ENCODE measurements around the gene SLC35G4.

SLC35G4 gene

DNA sequence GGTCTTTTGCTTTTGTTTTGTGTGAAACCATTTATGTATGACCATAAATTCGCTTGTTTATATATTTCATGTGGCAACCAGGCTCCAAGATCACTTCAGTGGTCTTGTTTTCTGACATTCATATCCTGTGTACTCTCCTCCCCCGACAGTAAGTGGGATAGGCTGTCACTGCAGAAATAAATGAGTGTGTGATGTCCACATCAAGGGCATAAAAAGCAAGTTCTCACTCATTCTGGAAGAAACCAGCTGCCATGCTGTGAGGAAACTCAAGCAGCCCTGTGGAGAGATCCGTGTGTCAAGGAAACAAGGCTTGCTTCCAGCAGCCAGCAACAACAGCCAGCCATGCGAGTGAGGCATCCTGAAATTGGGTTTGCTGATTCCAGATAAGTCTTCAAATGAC is 40.4 kb downstream of the SLC35G4 start:
- no peak for DNase-seq
- TF ChIP-seq, protein P1, sequence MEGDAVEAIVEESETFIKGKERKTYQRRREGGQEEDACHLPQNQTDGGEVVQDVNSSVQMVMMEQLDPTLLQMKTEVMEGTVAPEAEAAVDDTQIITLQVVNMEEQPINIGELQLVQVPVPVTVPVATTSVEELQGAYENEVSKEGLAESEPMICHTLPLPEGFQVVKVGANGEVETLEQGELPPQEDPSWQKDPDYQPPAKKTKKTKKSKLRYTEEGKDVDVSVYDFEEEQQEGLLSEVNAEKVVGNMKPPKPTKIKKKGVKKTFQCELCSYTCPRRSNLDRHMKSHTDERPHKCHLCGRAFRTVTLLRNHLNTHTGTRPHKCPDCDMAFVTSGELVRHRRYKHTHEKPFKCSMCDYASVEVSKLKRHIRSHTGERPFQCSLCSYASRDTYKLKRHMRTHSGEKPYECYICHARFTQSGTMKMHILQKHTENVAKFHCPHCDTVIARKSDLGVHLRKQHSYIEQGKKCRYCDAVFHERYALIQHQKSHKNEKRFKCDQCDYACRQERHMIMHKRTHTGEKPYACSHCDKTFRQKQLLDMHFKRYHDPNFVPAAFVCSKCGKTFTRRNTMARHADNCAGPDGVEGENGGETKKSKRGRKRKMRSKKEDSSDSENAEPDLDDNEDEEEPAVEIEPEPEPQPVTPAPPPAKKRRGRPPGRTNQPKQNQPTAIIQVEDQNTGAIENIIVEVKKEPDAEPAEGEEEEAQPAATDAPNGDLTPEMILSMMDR (IDR thresholded peaks at IDR 0.05) = no peak
- intact Hi-C loops (cut with DNase I; ENCODE audit: low total_unique reads) = no loop called here

DNA sequence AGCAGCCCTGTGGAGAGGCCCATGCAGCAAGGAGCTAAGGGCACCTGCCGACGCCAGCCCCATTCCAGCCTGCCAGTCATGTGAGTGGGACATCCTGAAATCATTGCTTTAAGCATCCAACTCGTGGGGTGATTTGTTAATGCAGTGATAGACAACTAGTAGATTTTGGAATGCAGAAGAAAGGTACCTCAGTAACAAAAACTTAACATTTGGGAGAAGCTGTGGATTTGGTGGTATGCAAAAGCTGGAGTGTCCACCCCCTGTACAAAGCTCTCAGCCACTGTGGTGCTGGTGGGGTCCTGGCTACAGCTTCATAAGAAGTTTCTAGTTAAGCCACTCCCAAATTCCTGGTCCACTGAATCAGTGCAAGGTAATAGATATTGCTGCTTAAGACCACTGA is 42.5 kb downstream of the SLC35G4 start:
- intact Hi-C loops (cut with DNase I; ENCODE audit: low total_unique reads) = no loop called here
- H3K27ac ChIP-seq = no peak overlapping the region
- H3K4me1 ChIP-seq = peaks cover 0 to 7% (median 2%) of the 10 kb centered on the region in 4 donors
- H3K9me3 ChIP-seq = peaks cover 0 to 8% (median 4%) of the 10 kb centered on the region in 3 donors
- TF ChIP-seq, protein P1 (IDR thresholded peaks at IDR 0.05) = no peak
- no peaks in the 10 kb centered on the region for H3K36me3 ChIP-seq
- DNase-seq = no peak
- H3K4me3 ChIP-seq = no peak overlapping the region
- H3K27me3 ChIP-seq = no peaks in the 10 kb centered on the region

More for the DNA sequence above, 40.4 kb downstream of the SLC35G4 start:
- H3K4me1 ChIP-seq = no peaks in the 10 kb centered on the region
- no peaks in the 10 kb centered on the region for H3K27me3 ChIP-seq
- no peak overlapping the region for H3K4me3 ChIP-seq
- no peaks in the 10 kb centered on the region for H3K36me3 ChIP-seq
- no peak overlapping the region for H3K27ac ChIP-seq
- H3K9me3 ChIP-seq = peaks cover 0 to 8% (median 4%) of the 10 kb centered on the region in 3 donors

DNA sequence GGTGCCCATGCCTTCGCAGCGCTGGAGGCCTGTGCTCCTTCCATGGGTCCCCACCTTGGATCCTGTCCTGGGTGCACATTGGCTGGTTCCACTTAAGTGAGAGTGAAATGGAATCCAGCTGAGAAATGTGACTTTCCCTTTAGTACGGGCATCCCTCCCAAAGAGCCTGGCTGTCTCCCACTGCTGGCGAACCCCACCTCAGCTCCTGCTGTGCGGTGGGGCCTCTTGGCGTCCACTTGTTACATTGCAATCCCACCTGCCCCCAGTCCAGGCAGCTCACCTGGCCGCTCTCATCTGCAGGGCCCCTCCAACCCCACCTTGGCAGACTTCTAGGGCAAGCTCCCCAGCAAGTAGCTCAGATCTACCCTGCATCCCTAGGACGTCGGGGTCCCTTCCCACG is 44.1 kb downstream of the SLC35G4 start:
- H3K36me3 ChIP-seq = no peaks in the 10 kb centered on the region
- H3K9me3 ChIP-seq = peaks cover 0 to 8% (median 0%) of the 10 kb centered on the region in 3 donors
- intact Hi-C loops (cut with DNase I; ENCODE audit: low total_unique reads) = no loop called here
- peaks cover 0 to 7% (median 2%) of the 10 kb centered on the region in 4 donors for H3K4me1 ChIP-seq
- peaks cover 0 to 3% of the 10 kb centered on the region in 2 donors for H3K27me3 ChIP-seq
- TF ChIP-seq, protein P1 (IDR thresholded peaks at IDR 0.05) = no peak
- DNase-seq = no peak
- H3K27ac ChIP-seq = no peak overlapping the region
- H3K4me3 ChIP-seq = no peak overlapping the region

DNA sequence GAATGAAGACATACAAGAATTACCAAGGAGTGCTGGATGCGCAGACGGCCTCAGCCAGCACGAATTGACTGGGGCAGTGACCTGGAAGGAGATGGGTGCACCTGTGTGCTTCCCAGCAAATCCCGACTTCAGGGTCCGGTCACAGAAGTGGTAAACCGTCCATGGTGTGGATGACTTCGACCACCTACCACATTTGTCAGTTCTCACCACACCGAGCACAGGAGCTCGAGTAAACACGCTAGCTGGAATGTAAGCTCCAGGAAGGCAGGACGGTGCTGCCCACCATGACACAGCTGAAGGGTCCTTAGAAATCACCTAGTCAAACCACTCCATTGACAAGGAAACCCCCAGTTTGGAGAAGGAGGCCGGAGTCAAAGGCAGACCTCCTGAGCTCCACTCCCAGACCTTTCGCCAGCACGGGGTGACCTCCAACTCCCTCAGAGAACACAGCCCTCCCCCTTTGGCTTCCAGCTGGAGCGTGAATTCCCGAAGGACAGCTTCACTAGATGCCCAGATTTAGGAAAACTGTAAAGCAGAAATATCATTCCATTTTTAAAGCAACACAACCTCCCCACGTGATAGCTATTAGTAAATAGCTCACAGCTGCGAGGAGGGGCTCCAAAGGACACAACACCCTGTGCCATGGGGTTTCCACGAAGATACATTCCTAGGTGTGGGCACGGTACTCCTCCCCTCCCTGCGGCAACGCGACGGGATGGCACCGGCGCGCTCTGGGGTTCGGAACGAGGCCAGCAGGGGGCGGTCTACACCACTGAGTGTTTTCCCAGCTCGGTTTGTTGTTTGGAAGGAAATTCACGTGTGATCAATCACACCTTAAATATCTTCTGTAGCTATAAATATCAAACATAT is 45.6 kb downstream of the SLC35G4 start:
- no peaks in the 10 kb centered on the region for H3K36me3 ChIP-seq

DNA sequence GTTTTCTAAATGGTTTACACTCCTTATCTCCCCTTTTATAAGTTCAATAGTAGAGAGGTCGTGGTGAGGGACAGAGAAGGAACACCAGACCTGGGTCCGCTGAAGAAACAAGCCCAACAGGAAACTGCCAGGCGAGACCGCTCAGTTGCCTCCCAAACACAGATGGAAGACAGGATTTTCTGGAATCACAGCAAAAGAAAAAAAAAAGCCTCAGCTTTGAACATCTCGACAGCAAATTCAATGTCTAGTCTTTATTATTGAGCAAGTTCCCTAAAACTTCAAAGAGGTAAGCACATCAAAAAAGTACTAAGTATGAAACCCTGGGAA is 46.2 kb downstream of the SLC35G4 start:
- H3K4me1 ChIP-seq = peaks cover 0 to 7% (median 2%) of the 10 kb centered on the region in 4 donors
- DNase-seq = no peak
- H3K36me3 ChIP-seq = no peaks in the 10 kb centered on the region
- no peak overlapping the region for H3K27ac ChIP-seq
- H3K9me3 ChIP-seq = no peaks in the 10 kb centered on the region
- TF ChIP-seq, protein P1 (IDR thresholded peaks at IDR 0.05) = no peak
- intact Hi-C loops (cut with DNase I; ENCODE audit: low total_unique reads) = no loop called here
- no peak overlapping the region for H3K4me3 ChIP-seq
- H3K27me3 ChIP-seq = peaks cover 0 to 4% of the 10 kb centered on the region in 2 donors

More for the DNA sequence above, 45.6 kb downstream of the SLC35G4 start:
- intact Hi-C loops (cut with DNase I; ENCODE audit: low total_unique reads) = no loop called here
- Histone ChIP-seq H3K27me3 (peaks cover 0 to 3% of the 10 kb centered on the region in 2 donors), H3K4me3 (no peak overlapping the region), H3K4me1 (peaks cover 0 to 7% (median 2%) of the 10 kb centered on the region in 4 donors), H3K9me3 (peaks cover 0 to 3% (median 0%) of the 10 kb centered on the region in 3 donors), H3K27ac (no peak overlapping the region)
- DNase-seq = no peak
- TF ChIP-seq, protein P1 (IDR thresholded peaks at IDR 0.05) = peak; percentile 68 to 71

Data from tibial artery (tissue), 4 donors.